Cardiac fibroblast (primary cell): ENCODE data around the gene CYYR1.

ENCODE experiments used
- DNase-seq, 2 donors: peaks; one replicate each; pipeline versions ENCODE4 v3.0.0 to v3.0.0-alpha.2; 2010; ENCODE audit warnings: low read depth in 2 of 2
- H3K4me3 ChIP-seq, 2 donors: replicated peaks in 1 of 2; 1 replicate in 1 of 2; 2 replicates in 1 of 2; pipeline ENCODE4 v1.5.1; 2011; ENCODE audit warnings: low read depth in 2 of 2, low read length in 2 of 2, mild to moderate bottlenecking in 2 of 2, moderate library complexity in 1 of 2
- TF ChIP-seq, protein P1 (sequence below): IDR thresholded peaks from one replicate; pipeline ENCODE4 v1.5.1; 2011; ENCODE audit warnings: low read depth, mild to moderate bottlenecking, low read length, inconsistent platforms

CYYR1 gene

DNA sequence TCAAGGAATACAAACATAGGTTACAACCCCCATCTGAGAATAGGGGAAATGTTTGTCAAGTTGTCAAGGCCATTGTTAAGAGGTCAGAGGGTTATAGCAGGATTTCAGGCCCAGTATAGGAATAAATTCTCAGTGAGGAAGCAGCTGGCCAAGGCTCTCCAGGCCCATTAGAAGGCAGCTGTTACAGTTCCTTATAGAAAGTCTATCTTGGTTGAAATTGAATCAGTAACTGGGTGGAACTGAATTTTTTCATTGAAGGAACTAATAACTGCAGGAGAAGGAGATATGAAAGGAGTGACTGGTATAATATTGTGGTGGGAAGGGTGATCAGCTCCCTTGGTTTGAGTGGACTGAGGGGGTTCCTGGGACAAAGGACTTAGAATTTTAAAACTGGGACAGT is 134.1 kb downstream of the CYYR1 start:
- TF ChIP-seq, protein P1, sequence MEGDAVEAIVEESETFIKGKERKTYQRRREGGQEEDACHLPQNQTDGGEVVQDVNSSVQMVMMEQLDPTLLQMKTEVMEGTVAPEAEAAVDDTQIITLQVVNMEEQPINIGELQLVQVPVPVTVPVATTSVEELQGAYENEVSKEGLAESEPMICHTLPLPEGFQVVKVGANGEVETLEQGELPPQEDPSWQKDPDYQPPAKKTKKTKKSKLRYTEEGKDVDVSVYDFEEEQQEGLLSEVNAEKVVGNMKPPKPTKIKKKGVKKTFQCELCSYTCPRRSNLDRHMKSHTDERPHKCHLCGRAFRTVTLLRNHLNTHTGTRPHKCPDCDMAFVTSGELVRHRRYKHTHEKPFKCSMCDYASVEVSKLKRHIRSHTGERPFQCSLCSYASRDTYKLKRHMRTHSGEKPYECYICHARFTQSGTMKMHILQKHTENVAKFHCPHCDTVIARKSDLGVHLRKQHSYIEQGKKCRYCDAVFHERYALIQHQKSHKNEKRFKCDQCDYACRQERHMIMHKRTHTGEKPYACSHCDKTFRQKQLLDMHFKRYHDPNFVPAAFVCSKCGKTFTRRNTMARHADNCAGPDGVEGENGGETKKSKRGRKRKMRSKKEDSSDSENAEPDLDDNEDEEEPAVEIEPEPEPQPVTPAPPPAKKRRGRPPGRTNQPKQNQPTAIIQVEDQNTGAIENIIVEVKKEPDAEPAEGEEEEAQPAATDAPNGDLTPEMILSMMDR, result no peak
- no peak overlapping the region for H3K4me3 ChIP-seq
- DNase-seq, result no peak

DNA sequence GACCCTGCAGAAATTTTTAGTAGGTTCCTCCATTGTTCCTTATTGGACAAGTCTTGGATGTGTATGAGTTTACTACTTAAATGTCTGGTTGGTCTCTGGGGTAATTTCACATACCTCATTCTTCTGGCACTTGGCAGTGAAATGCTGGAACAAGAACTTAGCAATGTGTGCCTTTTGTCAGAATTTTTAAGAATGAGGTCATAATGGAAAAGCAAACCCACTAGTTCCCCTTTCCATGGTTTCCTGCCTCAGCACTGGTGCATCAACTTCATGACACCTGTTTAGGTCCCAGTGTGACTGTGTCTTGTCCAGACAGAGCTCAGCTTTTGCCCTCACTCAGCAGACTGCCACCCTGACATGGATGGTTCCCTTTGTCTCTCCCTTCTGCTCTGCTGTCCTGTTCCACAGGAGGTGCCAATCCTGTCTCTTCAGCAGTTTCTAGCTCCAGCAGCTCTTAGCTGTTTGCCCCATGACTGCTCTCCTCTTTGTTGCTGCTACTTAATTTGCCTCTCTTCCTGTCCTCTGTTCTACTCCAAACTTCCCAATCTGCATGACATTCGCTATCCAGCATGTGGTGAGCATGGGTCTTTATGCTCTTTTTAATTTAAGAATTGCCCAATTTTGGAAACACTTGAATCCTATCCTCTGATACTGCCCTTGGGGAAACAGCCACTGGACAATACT is 135.6 kb downstream of the CYYR1 start:
- peak; percentile 29 to 66 for DNase-seq
- TF ChIP-seq, protein P1, result no peak
- no peak overlapping the region for H3K4me3 ChIP-seq

DNA sequence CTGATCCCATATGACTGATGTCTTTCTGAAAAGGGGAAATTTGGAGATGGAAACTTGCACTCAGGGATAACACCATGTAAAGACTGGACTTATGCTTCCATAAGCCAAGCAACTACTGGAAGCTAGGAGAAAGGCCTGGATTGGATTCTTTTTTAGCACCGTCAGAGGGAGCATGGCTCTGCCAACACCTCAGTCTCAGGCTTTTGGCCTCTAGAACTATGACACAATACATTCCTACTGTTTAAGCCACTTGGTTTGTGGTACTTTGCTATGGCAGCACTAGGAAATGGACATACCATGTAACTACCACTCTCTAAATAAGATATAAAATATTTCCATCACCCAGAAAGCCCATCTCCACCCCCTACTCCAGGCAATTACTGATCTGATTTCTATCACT is 139.7 kb downstream of the CYYR1 start:
- DNase-seq, result no peak
- TF ChIP-seq, protein P1, result no peak
- H3K4me3 ChIP-seq, result no peak overlapping the region

DNA sequence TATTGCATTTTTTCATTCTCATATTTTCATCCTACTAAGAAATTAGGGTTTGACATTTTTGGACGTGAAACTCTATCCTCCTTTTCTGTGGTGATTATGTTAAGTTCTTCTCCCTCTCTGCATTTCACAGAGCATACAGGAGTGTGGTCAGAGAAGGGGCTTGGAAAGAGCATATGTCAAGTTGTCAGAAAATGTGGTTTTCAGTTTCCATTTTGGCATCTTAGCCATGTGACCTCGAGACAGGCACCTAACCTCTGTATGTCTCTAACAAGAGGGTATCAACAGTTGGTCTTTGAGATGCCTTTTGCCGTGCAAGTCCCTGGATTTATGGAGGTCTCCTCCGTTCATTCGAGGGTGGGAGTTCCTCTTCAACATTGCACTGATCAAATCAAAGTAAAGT is 140.7 kb downstream of the CYYR1 start:
- TF ChIP-seq, protein P1, result no peak
- H3K4me3 ChIP-seq, result no peak overlapping the region
- no peak for DNase-seq

DNA sequence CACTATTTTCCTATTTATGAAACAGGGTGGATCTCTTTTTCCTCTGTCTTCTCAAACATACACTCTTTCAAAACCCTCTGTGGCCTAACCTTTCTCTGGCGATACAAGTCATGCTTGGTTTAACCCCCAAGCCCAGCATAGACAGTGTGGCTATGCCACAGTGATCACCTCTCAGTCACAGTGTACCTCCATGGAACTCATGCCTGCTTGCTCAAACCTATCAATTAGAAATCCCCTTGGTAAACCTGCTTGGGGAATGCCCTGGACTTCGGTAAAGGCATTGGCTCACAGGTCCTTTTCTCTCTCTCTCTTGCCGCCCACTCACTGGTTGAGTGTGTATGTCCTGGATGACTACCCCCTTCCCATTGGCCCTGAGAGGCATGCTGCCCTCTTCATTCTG is 147.5 kb downstream of the CYYR1 start:
- no peak for DNase-seq
- H3K4me3 ChIP-seq, result no peak overlapping the region
- TF ChIP-seq, protein P1, result no peak

DNA sequence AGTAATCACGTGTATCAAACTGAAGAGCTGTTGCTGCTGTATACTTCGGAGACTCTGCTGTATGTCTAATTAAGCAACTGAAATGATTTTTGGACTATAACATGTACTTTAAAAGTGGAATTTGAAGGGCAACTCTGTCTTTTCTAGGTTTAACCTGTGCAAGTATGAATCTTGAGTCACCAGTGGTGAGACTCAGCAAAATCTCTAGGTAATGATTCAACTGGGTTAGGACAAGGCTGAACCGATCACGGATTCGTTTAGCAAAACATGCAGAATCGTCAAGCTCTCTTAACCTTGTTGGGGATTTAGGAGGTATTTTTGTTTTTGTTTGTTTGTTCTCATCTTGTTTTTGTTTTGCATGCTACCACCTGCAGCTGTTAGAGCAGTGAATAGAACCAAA is 149.6 kb downstream of the CYYR1 start:
- DNase-seq, result no peak
- TF ChIP-seq, protein P1, result no peak
- H3K4me3 ChIP-seq, result no peak overlapping the region

DNA sequence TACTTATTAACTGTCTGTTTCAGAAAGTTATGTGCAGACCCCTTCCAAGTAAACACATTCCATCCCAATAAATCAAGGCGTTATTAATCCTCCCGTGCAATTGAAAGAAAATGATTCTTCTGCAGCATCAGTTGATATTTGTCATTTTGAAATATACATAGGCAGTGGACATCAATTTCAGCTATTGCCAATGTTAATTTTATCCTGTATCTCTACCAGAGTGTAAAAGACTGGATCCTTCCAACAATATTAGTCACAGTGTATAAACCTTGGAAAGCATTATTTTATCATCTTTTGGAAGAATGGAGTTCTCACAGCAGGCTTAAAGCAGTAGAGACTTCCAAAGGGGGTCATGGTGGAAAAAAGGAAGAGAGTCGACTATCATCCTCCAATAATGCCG is 150.4 kb downstream of the CYYR1 start:
- H3K4me3 ChIP-seq, result no peak overlapping the region
- TF ChIP-seq, protein P1, result no peak
- DNase-seq, result no peak
